Cardiac septum (tissue), 1 donor: ENCODE measurements around the gene TXNDC12. TPM values are rescaled to one million over a fixed set of nuclear protein-coding genes. Genes with fewer than 3 reads are reported as not detected.
"Not testable (repeated sequence)": the region's sequence is repeated elsewhere in the genome, so short reads cannot be mapped to it uniquely, and the experiment has no call there.

ENCODE experiments used
- DNase-seq: peaks from one replicate; pipeline ENCODE4 v3.0.0-alpha.2; 2020; ENCODE audit warnings: low spot score
- intact Hi-C: fragments of 100-400 bp; cut with DNase I; formaldehyde crosslinking; loops from one replicate; pipeline ENCODE4 v1.14.0; 2022
- long read RNA-seq: library from polyadenylated mRNA; unstranded; transcript quantifications from one replicate; pipeline ENCODE4 v2.0.0, GENCODE V29; 2021
- total RNA-seq: library from RNA; stranded (reverse); fragmentation: NEBNext Ultra II Directional; extraction: Animal tissue kit (Norgen Biotek cat#: 25700); gene quantifications from one replicate; pipeline ENCODE4 v1.2.1, GENCODE V29; 2021
- donor health status: DM: no; HTN: no; CAD: no.

Gene TXNDC12
- 22.0 TPM for total RNA-seq
- long read RNA-seq, transcript TXNDC12-201 (7 exons, 2,396 nt) = major isoform, 41 of 43 reads
- long read RNA-seq, partial matches to known transcripts = 1 of 43 reads
- long read RNA-seq, other reads (novel, unspliced or antisense) = 1 of 43 reads

DNA sequence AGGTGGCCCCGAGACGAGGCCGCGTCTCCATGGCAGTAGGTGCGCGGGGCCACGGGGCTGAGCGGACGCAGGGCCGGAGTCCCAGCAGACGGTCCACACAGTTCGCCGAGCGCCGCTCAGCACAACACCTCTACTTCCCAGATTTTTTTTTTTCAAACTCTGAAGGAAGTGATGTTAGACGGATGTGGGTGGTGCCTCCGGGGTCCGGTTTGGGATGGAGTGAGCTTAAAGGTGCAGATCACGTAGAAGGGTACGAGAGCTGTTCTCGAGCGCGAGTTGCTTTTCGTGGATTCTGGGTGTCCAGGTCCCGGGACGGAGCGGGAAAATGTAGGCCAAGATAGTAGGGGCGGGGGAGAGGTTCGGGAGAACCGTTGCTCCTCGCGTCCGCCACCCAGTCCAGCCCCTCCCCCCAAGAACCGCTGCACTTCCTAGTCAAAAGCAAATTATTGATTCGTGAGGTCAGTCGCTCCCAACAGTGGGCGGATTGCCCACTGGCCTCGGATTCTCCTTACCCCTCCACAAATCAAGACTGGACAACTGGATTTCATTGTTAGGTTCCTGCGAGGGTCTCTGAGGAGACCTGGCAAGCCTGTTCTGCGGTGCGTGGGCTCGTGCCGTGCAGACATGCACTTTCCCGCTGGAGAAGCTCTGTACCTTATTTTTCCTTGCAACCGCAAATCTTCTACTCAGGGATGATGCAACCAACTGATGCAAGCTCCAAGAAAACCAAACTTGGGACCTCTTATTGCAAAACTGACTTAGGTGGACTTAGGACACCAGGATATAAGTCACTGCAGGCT is at the start of gene TXNDC12:
TSS of gene TXNDC12 (minus strand) at position 126 of the 800 bp plus-strand sequence. CDS start at position 31, 95 bp downstream.
- intact Hi-C loops = loop anchor here (10.0 kb wide), 1 partner anchor 1090 kb away; the partner anchor contains the start of gene FAF1
- peak; percentile 89 for DNase-seq

DNA sequence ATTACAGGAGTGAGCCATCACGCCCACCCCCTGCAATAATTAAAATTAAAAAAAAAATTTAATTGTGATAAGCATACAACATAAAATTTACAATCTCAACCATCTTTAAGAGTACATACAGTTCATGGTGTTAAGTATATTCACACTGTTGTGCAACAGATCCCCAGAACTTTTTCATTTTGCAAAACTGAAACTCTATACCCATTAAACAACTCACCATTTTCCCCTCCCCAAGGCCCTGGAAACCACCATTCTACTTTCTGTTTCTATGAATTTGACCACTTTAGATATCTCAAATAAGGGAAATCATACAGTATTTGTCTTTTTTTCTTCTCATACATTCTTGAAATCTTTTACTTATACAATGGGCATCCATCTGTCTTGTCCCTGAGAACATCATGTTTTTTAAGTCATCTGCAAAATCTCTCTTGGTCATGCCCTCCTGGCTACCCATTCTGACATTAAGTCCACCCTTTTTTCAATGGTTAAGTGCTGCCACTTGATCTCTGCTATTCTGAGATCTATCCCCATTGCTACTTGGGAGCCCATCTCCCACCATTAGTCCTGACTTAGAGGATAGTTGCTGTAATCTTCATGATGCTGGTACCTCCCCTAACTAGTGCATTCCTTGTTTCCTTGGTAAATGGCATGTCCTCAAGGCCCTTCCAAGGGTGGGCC is 47.5 kb upstream of the TXNDC12 start:
- no peak for DNase-seq
- intact Hi-C loops = no loop called here

DNA sequence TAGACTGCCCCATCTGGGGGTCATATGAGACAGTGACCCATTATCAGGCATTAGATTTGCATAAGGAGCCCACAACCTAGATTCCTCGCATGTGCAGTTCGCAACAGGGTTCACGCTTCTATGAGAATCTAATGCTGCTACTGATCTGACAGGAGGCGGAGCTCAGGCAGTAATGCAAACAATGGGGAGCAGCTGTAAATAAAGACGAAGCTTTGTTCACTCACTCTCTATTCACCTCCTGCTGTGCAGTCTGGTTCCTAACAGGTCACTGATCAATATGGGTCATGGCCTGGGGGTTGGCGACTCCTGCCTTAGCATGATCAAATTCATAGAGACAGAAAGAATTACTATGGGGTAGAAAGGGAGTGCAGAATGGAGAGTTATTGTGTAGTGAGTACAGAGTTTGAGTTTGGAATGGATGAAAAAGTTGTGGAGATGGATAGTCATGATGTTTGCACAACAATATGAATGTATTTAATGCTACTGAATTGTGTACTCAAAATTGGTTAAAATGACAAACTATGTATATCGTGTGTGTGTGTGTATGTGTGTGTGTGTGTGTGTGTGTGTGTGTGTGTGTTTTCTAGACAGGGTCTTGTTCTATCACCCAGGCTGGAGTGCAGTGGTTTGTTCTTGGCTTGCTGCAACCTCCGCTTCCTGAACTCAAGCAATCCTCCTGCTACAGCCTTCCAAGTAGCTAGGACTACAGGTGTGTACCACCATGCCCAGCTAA is 43.3 kb upstream of the TXNDC12 start:
- intact Hi-C loops = no loop called here
- DNase-seq = no peak

DNA sequence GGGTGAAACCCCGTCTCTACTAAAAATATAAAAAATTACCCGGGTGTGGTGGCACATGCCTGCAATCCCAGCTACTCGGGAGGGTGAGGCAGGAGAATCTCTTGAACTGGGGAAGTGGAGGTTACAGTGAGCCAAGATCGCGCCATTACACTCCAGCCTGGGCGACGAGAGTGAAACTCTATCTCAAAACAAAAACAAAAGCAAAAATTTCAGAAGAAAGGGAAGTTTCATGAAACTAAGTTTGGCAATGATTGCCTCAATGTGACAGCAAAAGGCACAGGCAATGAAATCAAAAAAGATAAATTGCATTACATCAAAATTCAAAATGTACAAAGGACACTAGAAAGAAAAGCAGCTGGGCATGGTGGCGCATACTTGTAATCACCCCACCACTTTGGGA is 41.2 kb upstream of the TXNDC12 start:
- DNase-seq = no peak
- intact Hi-C loops = no loop called here

DNA sequence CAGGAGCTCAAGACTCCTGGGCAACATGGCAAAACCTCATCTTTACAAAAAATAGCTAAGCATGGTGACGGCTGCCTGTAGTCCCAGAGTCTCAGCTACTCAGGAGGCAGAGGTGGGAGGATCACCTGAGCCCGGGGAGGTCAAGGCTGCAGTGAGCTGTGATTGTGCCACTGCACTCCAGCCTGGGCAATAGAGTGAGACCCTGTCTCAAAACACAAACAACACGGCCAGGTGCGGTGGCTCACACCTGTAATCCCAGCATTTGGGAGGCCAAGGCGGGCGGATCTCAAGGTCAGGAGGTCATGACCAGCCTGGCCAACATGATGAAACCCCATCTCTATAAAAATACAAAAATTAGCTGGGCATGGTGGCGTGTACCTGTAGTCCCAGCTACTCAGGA is 39.3 kb upstream of the TXNDC12 start:
- DNase-seq, intact Hi-C loops: not testable (repeated sequence)

DNA sequence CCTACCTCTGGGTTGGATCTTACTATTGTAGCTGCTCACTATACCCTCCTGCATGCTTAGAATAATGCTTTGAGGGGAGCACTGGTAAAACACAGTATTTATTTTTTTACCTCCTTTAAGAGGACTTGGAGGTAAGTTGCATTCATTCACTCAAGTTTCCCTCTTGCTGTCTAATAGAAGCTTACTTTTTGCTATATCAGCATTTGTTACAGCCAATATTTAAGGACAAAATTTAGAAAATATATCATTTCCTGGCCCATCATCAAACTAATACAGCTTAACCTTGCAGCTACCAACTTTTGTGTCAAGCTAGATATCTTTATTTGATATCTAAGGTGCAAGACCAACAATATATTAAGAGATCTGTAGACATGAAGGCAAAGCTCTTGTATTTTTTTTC is 32.9 kb upstream of the TXNDC12 start:
- intact Hi-C loops, DNase-seq: not testable (repeated sequence)

DNA sequence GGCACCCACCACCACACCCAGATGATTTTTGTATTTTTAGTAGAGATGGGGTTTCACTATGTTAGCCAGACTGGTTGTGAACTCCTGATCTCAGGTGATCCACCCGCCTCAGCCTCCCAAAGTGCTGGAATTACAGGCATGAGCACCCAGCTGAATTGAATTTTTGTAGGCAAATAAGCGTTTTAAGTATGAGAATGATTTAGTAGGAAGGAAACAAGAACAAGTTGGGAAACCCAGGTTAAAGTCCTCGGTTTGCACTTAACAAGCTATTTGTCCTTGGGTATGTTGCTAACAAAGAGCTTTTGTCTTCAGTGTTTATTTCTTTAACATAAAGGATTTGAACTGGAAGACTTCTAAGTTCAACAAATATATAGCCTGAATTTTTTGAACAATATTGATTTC is 25.0 kb upstream of the TXNDC12 start:
- intact Hi-C loops = no loop called here
- DNase-seq = no peak

DNA sequence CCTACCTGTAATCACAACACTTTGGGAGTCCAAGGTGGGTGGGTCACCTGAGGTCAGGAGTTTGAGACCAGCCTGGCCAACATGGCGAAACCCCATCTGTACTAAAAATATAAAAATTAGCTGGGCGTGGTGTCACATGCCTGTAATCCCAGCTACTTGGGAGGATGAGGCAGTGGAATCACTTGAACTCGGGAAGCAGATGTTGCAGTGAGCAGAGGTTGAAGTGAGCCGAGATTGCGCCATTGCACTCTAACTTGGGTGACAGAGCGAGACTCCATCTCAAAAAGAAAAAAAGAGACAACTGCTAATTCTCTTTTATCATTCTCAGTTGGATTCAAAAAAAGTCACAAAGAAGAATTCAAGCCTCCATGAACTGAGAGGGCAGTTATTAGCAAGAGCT is 22.3 kb upstream of the TXNDC12 start:
- DNase-seq, intact Hi-C loops: not testable (repeated sequence)

DNA sequence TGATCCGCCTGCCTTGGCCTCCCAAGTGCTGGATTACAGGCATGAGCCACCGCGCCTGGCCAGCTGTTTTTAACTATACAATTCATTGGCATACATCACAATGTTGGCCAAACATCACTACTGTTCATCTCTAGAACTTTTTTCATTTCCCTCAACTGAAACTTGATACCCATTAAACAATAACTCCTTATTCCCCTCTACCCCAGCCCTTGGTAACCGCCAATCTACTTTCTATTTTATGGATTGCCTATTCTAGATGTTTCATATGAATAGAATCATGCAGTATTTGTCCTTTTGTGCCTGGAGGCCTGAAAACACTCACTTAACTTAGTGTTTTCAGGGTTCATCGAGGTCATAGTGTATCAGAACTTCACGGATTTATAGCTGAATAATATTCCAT is 17.3 kb upstream of the TXNDC12 start:
- intact Hi-C loops = no loop called here
- no peak for DNase-seq

DNA sequence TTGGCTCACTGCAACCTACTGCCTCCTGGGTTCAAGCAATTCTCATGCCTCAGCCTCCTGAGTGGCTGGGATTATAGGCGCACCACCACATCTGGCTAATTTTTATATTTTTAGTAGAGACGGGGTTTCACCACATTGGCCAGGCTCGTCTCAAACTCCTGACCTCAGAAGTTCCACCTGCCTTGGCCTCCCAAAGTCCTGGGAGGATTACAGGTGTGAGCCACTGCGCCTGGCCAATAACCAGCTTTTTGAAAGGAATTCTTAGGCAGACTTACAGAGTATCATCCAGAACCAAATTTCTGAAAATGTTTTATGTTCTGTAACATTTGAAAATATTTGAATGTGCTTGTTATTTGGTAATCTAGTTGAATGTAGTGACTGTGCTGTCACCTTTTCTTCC is 15.7 kb upstream of the TXNDC12 start:
- intact Hi-C loops = no loop called here

DNA sequence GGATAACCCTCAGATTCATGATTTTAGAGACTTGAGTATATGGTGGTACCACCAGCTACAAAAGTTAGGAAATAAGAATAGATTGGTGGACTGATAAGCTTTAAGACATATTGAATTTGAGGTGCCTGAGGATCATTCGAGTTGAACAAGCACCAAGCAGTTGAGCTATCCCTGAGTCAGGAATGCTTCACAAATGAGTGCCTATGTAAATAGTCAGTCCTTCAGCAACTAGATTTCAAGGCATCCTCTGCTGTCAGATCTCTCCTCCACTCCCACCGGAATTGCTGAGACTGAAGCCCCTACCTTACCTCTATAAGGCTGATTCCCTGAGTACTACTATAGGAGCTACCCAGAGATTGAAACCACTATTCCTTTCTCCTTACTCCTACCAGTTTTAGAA is 8.2 kb upstream of the TXNDC12 start:
- intact Hi-C loops = no loop called here
- DNase-seq = no peak

More for the DNA sequence above, 15.7 kb upstream of the TXNDC12 start:
- no peak for DNase-seq

DNA sequence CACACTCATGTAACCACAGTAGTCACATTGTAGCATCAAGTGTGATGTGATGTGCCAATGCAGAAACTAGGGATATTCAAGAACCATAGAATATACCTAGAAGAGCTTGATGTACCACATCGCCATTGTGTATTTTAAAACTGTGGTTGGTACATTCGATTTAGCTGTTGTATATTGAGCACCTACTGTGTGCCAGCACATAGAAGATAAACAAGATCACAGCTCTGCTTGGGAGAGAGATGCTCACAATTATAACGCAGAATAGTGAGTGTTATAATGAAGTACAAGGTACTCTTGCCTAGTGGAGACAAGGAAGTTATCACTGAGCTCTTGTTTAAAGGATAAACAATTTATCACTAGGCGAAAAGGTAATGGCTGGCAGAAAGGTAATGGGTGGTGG is 5.8 kb upstream of the TXNDC12 start:
- intact Hi-C loops = no loop called here
- no peak for DNase-seq

DNA sequence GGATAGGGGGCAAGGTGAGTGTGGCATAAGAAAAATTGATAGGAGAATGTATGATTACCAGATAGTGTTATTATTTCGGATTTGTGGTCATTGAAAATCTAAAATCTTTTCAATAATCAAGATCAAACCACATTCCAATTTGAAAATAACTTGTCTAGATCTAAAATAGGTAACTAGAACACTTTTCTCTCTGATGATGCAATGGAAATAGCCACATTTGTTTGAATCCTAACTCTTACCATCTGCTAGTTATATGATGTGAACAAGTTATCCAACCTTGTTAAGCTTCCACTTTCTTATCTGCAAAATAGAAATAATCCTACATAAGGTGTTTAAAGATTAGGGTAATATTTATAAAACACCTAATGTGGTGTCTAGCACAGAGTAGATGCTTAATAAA is 4.9 kb upstream of the TXNDC12 start:
- DNase-seq = no peak
- intact Hi-C loops = loop anchor here (10.0 kb wide), 1 partner anchor 1095 kb away; the partner anchor contains the start of gene FAF1

DNA sequence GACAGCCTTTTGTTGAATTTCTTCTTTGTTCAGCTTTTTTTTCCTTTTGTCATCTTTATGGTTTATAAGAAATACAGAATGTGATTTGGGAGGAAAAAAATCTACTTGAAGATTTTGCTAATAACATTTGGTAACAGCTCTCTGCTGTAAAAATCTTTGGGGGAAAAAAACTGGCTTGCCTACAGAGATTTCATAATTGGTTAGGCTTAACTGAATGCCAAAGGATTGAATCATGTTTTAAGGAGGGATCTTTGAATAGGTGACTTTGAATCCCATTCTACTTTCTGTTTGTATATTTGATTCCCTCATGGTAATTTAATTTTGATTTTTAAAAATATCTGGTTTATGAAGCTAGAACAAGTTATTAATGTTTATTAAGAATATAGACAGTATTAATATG is 4.3 kb upstream of the TXNDC12 start:
- intact Hi-C loops = loop anchor here (10.0 kb wide), 1 partner anchor 1095 kb away; the partner anchor contains the start of gene FAF1
- DNase-seq = no peak

DNA sequence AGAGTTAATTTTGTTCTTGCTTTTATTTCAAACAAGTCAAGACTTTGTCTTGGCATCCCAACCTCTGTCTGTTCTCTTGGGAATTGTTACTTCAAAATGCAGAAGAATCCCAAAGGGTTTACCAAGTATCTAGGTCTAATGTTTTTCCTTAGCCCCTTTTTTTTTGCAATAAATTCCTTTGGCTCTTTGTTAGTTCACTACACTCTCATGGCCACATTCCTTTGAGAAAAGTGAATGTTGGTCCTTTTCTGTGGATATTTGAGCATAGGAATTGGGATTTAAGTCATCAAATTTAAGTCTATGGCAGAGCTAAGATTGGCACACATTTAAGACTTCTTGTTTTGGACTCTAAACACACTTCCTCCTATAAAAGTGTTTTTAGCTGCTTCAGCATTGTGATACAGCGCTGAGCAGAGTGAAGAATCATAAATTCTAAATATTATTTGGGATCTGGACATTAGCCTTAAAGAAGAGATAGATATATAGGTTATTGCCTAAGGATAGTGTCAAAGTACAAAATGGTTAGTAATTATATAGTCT is 3.0 kb upstream of the TXNDC12 start:
- no peak for DNase-seq

DNA sequence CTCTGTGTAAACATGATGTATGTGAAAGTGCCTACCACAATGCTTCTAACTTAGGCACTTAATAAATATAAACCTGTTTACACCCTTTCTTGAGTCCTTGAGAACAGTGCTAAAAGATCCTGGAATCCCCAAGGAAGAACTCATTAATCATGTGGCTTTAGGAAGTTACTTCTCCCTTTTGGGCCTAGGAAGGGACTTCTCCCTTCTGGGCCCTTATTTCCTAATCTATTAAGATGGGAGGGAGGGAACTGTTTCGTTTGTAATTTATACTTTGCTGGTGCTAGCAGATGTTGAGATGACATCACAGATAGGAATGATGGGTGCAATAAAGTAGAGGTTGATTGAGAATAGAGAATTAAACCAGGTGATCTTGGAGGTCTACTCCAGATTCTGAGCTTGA is 2.3 kb upstream of the TXNDC12 start:
- intact Hi-C loops = loop anchor here (10.0 kb wide), 1 partner anchor 1092 kb away; the partner anchor contains the start of gene FAF1
- DNase-seq = no peak

More for the DNA sequence above, 3.0 kb upstream of the TXNDC12 start:
- intact Hi-C loops = loop anchor here (10.0 kb wide), 1 partner anchor 1093 kb away; the partner anchor contains the start of gene FAF1

DNA sequence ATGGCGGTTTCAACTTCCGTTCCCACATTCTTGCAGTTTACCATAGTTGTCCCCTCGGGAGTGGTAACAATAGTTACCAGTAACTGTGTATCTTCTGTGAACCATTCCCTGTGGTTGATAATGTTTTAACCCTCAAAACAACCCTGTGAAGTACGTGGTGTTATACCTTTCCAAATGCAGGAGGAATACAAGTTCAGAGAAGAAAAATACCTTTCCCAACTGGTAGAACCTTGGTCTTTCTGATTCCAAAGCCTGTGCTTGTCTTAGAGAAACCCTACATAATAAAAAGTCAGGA is 1.9 kb upstream of the TXNDC12 start:
- DNase-seq = no peak
- intact Hi-C loops = loop anchor here (10.0 kb wide), 1 partner anchor 1092 kb away; the partner anchor contains the start of gene FAF1

DNA sequence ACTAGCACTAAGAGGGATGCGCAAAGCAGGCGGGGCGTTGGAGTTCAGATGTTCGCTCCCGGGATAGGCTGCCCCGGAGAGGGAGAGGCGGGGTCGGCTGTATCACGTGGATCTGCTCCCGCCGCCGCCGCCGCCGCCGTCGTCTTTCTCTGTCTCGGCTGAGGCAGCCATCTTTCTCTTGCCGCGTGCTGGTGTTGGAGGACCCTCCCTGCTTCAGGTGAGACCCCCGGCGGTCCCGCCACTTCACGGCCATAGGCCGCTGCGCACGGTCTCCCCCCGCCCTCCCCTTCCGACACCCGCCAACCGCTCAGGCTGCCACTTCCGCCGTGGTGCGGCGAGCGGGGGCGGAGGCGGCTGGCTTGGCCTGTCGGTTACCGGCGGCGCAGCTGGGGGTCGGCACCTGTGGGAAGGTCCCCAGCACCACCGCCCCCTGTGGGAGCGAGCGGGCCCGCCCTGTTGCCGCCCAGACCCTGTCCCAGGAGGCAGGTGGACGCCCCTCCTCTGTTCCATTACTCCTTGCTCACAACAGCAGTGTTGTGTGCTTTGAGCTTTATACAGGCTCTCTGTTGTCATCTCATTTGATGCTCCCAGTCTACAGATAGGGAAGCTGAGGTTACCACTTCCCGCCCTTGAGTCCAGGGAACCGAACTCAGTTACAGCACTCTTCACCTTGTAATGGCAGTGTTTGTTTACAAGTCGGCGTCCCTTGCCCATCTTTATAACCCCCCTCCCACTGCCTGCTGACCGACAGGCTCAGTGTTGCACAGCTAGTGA is 1.4 kb upstream of the TXNDC12 start, which contains the start of gene BTF3L4:
TSS of gene BTF3L4 (plus strand) at position 133 of the 774 bp plus-strand sequence. CDS start 3,553 bp downstream, outside the sequence.
- intact Hi-C loops = loop anchor here (10.0 kb wide), 1 partner anchor 1092 kb away; the partner anchor contains the start of gene FAF1
- DNase-seq = peak; percentile 98

DNA sequence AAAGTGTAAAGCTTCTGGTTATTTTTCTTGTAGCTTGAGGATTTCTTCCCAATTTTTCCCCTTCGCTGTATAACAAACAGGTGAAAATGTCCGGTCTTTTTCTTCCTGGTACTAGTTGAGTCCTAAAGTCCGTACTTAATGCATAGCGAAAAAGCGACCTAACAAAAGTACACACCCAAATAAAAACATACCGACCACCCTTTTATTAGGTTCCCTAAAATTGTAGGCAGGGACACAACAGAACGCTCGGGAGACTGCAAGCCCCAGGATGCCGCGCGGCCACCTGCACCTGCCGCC is 823 bp upstream of the TXNDC12 start:
- intact Hi-C loops = loop anchor here (10.0 kb wide), 1 partner anchor 1091 kb away; the partner anchor contains the start of gene FAF1
- DNase-seq = no peak
